Tibial nerve (tissue), 4 donors: ENCODE measurements around the gene LRRC26. TPM values are rescaled to one million over a fixed set of nuclear protein-coding genes. Genes with fewer than 3 reads are reported as not detected.

Source experiments
- DNase-seq, 2 donors: peaks; one replicate each; pipeline ENCODE4 v3.0.0-alpha.2; 2019; ENCODE audit warnings: low spot score in 2 of 2
- H3K27ac ChIP-seq, 4 donors: fragments of 200-600 bp; sonication (generic) in 3 of 4; one replicate each; pipeline ENCODE4 v1.5.1; 2017 to 2019; ENCODE audit warnings: mild to moderate bottlenecking in 1 of 4
- H3K27me3 ChIP-seq, 2 donors: fragments of 200-600 bp; sonication (generic) in 1 of 2; one replicate each; pipeline versions ENCODE4 v1.5.1 to v1.6.0; 2017 to 2019
- H3K36me3 ChIP-seq, 3 donors: fragments of 200-600 bp; sonication (generic); one replicate each; pipeline ENCODE4 v1.5.1; 2018 to 2019
- H3K4me1 ChIP-seq, 4 donors: fragments of 200-600 bp; sonication (generic) in 3 of 4; one replicate each; pipeline ENCODE4 v1.5.1; 2017 to 2019
- H3K4me3 ChIP-seq, 4 donors: fragments of 200-600 bp; sonication (generic) in 3 of 4; one replicate each; pipeline ENCODE4 v1.5.1; 2017 to 2019; ENCODE audit warnings: mild to moderate bottlenecking in 1 of 4, moderate library complexity in 1 of 4
- H3K9me3 ChIP-seq, 4 donors: fragments of 200-600 bp; sonication (generic) in 3 of 4; one replicate each; pipeline ENCODE4 v1.5.1; 2017 to 2019
- CTCF ChIP-seq, 5 experiments: fragments of 200-600 bp in 3 of 5; fragments of 450-650 bp in 2 of 5; sonication (generic) in 3 of 5; IDR thresholded peaks; one replicate each; pipeline ENCODE4 v1.5.1; 2016 to 2019; ENCODE audit warnings: antibody characterized with exemption in 5 of 5, mild to moderate bottlenecking in 3 of 5, moderate library complexity in 2 of 5
- EP300 ChIP-seq, 2 donors: sonication (generic); formaldehyde crosslinking; IDR thresholded peaks; one replicate each; pipeline ENCODE4 v1.6.1; 2017; ENCODE audit warnings: antibody characterized with exemption in 2 of 2, mild to moderate bottlenecking in 1 of 2
- POLR2A ChIP-seq, 2 donors: fragments of 450-650 bp; IDR thresholded peaks; one replicate each; pipeline ENCODE4 v1.6.1; 2017; ENCODE audit warnings: antibody characterized with exemption in 2 of 2, mild to moderate bottlenecking in 2 of 2, moderate library complexity in 2 of 2
- WGBS, 2 donors: methylation state at CpG; one replicate each; pipeline ENCODE4 v1.1.5; 2018; 5-methylcytosine and 5-hydroxymethylcytosine counted together
- total RNA-seq, 4 donors: library from RNA; depleted of rRNA; stranded (reverse); fragments of >200 nt; gene quantifications; one replicate each; pipeline ENCODE4 v1.1.0, GENCODE V29; 2016

LRRC26 gene
- total RNA-seq, 4 donors from 2014 or later = not detected

DNA sequence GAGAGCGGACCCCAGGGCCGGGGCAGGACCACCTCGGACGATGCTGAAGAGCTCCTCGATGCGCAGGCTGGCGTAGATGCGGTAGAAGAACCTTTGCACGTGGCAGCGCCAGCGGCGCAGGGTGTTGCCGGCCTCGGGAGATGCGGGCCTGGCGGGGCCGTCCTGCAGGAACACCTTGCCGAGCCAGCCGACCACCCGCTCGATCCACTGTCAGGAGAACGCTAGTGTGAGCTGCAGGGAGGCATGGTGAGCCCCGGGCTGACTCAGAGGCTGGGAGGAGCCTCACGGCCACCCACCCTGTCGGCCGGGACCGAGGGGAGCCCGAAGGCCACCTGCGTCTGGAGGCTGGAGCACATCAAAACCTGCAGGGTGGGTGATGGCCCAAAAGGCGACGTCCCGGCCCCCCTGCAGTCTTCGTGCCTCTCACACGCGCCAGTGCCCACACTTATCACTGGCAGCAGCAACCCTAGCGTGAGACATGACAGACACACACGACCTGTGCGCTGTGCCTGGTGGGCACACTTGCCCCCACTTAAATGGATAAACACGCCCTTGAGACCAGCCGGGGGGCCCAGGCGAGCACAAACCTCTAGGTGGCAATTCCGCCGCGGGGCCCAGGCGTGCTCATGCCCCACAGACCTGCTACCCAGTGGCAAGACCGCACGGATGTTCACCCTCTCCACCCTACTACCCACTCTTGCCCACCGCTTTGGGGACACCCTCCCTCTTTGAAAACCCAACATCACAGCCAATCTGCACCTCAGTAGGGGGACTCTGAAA is 15.2 kb upstream of the LRRC26 start:
- H3K4me1 ChIP-seq = peaks cover 7 to 47% (median 29%) of the 10 kb centered on the region in 4 donors
- no peak for DNase-seq
- peaks cover 3 to 76% (median 49%) of the 10 kb centered on the region in 3 donors for H3K36me3 ChIP-seq
- TF ChIP-seq POLR2A (IDR thresholded peaks at IDR 0.05) (no peak), EP300 (IDR thresholded peaks at IDR 0.05) (no peak), CTCF (IDR thresholded peaks at IDR 0.05) (no peak)
- H3K27me3 ChIP-seq = no peaks in the 10 kb centered on the region
- H3K27ac ChIP-seq = no peak overlapping the region
- 91% methylated on average over 43 to 47 of the region's 48 CpGs for WGBS, 2 donors
- H3K9me3 ChIP-seq = no peaks in the 10 kb centered on the region
- H3K4me3 ChIP-seq = no peak overlapping the region

DNA sequence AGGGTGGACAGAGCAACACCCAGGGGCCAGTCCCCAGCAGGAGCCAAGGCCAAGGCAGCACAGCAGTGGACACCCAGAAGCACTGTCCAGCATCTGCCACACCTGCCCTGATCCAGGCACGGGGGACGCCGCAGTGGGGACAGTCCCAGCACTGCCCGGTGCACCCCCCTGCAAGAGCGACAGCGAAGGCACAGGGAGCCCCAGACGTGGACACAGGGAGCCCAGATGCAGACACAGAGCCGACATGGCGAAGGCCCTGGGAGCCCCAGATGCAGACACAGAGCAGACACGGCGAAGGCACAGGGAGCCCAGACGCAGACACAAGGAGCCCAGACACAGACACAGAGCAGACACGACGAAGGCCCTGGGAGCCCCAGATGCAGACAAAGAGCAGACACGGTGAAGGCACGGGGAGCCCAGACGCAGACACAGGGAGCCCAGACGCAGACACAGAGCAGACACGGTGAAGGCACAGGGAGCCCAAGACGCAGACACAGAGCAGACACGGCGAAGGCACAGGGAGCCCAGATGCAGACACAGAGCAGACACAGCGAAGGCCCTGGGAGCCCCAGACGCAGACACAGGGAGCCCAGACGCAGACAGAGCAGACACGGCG is 14.2 kb upstream of the LRRC26 start:
- H3K36me3 ChIP-seq = peaks cover 3 to 82% (median 56%) of the 10 kb centered on the region in 3 donors
- DNase-seq = no peak
- no peak for TF ChIP-seq CTCF (IDR thresholded peaks at IDR 0.05)
- TF ChIP-seq POLR2A (IDR thresholded peaks at IDR 0.05) = no peak
- TF ChIP-seq EP300 (IDR thresholded peaks at IDR 0.05) = no peak
- H3K9me3 ChIP-seq = no peaks in the 10 kb centered on the region
- no peak overlapping the region for H3K4me3 ChIP-seq
- H3K27me3 ChIP-seq = no peaks in the 10 kb centered on the region
- no peak overlapping the region for H3K27ac ChIP-seq
- peaks cover 0 to 37% (median 19%) of the 10 kb centered on the region in 4 donors for H3K4me1 ChIP-seq
- 91 to 94% methylated on average over 24 to 27 of the region's 27 CpGs for WGBS, 2 donors

GRCh38 chr9:137182836-137183235 is 13.0 kb upstream of the LRRC26 start:
- Histone ChIP-seq H3K27me3 (no peaks in the 10 kb centered on the region), H3K4me1 (peaks cover 0 to 34% (median 18%) of the 10 kb centered on the region in 4 donors), H3K36me3 (peaks cover 3 to 94% (median 56%) of the 10 kb centered on the region in 3 donors), H3K9me3 (no peaks in the 10 kb centered on the region), H3K27ac (no peak overlapping the region), H3K4me3 (no peak overlapping the region)
- DNase-seq = no peak
- WGBS, 2 donors = 89 to 90% methylated on average over 17 of the region's 17 CpGs
- TF ChIP-seq POLR2A (IDR thresholded peaks at IDR 0.05) (no peak), CTCF (IDR thresholded peaks at IDR 0.05) (no peak), EP300 (IDR thresholded peaks at IDR 0.05) (no peak)

- Histone ChIP-seq H3K4me1 (peaks cover 0 to 22% (median 6%) of the 10 kb centered on the region in 4 donors), H3K27ac (no peak overlapping the region), H3K4me3 (no peak overlapping the region), H3K27me3 (no peaks in the 10 kb centered on the region), H3K9me3 (no peaks in the 10 kb centered on the region), H3K36me3 (peaks cover 3 to 99% (median 56%) of the 10 kb centered on the region in 3 donors)
- 89 to 96% methylated on average over 22 of the region's 22 CpGs for WGBS, 2 donors
- no peak for DNase-seq
- TF ChIP-seq CTCF (IDR thresholded peaks at IDR 0.05) (no peak), EP300 (IDR thresholded peaks at IDR 0.05) (no peak), POLR2A (IDR thresholded peaks at IDR 0.05) (no peak)
Measured at GRCh38 chr9:137181680-137182079, 11.8 kb upstream of the LRRC26 start.

DNA sequence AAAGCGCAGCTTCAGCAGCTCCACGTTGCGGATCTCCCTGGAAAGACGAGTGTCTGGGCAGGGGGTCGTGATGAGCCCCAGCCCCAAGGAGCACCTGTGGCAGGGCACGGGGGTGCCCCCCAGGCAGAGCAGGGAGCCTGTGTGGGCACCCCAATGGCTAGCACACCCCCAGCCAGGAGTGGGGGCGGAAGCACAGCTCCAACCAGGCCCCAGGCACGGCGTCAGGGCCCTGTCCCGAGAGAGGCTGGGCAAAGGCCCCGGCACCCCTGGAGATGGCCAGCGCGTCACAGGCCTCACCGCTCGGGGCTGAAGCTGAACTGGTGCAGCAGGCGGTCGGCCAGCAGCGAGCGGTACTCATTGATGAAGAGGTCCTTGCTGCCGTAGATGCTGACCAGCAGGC is 10.6 kb upstream of the LRRC26 start:
- no peak for TF ChIP-seq EP300 (IDR thresholded peaks at IDR 0.05)
- no peak for TF ChIP-seq POLR2A (IDR thresholded peaks at IDR 0.05)
- no peak for TF ChIP-seq CTCF (IDR thresholded peaks at IDR 0.05)
- Histone ChIP-seq H3K27ac (no peak overlapping the region), H3K27me3 (no peaks in the 10 kb centered on the region), H3K36me3 (peaks cover 3 to 88% (median 56%) of the 10 kb centered on the region in 3 donors), H3K4me3 (no peak overlapping the region), H3K4me1 (peaks cover 0 to 11% (median 0%) of the 10 kb centered on the region in 4 donors), H3K9me3 (no peaks in the 10 kb centered on the region)
- DNase-seq = no peak
- 87 to 93% methylated on average over 5 to 20 of the region's 20 CpGs for WGBS, 2 donors
